ENCODE data around the gene OSBPL6. TPM values are rescaled to one million over a fixed set of nuclear protein-coding genes. Genes with fewer than 3 reads are reported as not detected.

The OSBPL6 gene
- total RNA-seq, 1 experiment from 2014 or later: 43.1 TPM

- intact Hi-C loops (cut with micrococcal nuclease): no loop called here
- Mint-ChIP-seq H3K36me3 (ENCODE audit: insufficient read depth, unreplicated experiment) (peaks cover 13% of the 10 kb centered on the region), H3K4me1 (ENCODE audit: insufficient read depth, unreplicated experiment) (no peaks in the 10 kb centered on the region), H3K4me3 (ENCODE audit: unreplicated experiment) (no peak overlapping the region), H3K9me3 (ENCODE audit: unreplicated experiment) (no peaks in the 10 kb centered on the region), H3K27ac (ENCODE audit: low read depth, unreplicated experiment) (no peak overlapping the region), H3K27me3 (ENCODE audit: insufficient read depth, unreplicated experiment) (no peaks in the 10 kb centered on the region)
- ChIA-PET POLR2A (no interaction called here), CTCF (interaction anchor here (1.0 to 1.5 kb wide), 3 partner anchors 10 to 192 kb away, joined by 4 to 5 read pairs (median 4); no protein-coding TSS in a partner anchor)
- no peak for DNase-seq (ENCODE audit: unreplicated experiment)
- no TSS peak for BruUV-seq (replicated peaks)
- no peak for TF ChIP-seq CTCF (IDR thresholded peaks at IDR 0.05; ENCODE audit: unreplicated experiment)
These were observed 129.8 kb downstream of the OSBPL6 start for GRCh38 chr2:178324077-178324476.

- no peak for TF ChIP-seq CTCF (IDR thresholded peaks at IDR 0.05; ENCODE audit: unreplicated experiment)
- no peaks in the 10 kb centered on the region for H3K27me3 Mint-ChIP-seq (ENCODE audit: insufficient read depth, unreplicated experiment)
- ChIA-PET POLR2A (interaction anchor here (1.3 kb wide), 1 partner anchor 13 kb away, joined by 4 read pairs; no protein-coding TSS in a partner anchor), CTCF (interaction anchor here (0.6 to 1.5 kb wide), 5 partner anchors 8 to 193 kb away, joined by 3 to 4 read pairs (median 4); no protein-coding TSS in a partner anchor)
- H3K4me3 Mint-ChIP-seq (ENCODE audit: unreplicated experiment): no peak overlapping the region
- no peak for DNase-seq (ENCODE audit: unreplicated experiment)
- no peak overlapping the region for H3K27ac Mint-ChIP-seq (ENCODE audit: low read depth, unreplicated experiment)
- peaks cover 13% of the 10 kb centered on the region for H3K36me3 Mint-ChIP-seq (ENCODE audit: insufficient read depth, unreplicated experiment)
- no peaks in the 10 kb centered on the region for H3K9me3 Mint-ChIP-seq (ENCODE audit: unreplicated experiment)
- BruUV-seq (replicated peaks): no TSS peak
- no peaks in the 10 kb centered on the region for H3K4me1 Mint-ChIP-seq (ENCODE audit: insufficient read depth, unreplicated experiment)
- intact Hi-C loops (cut with micrococcal nuclease): no loop called here
These were observed 131.0 kb downstream of the OSBPL6 start for GRCh38 chr2:178325268-178325667.

- no peak for TF ChIP-seq CTCF (IDR thresholded peaks at IDR 0.05; ENCODE audit: unreplicated experiment)
- intact Hi-C loops (cut with micrococcal nuclease): no loop called here
- Mint-ChIP-seq H3K9me3 (ENCODE audit: unreplicated experiment) (no peaks in the 10 kb centered on the region), H3K4me1 (ENCODE audit: insufficient read depth, unreplicated experiment) (peaks cover 9% of the 10 kb centered on the region), H3K27me3 (ENCODE audit: insufficient read depth, unreplicated experiment) (no peaks in the 10 kb centered on the region), H3K36me3 (ENCODE audit: insufficient read depth, unreplicated experiment) (peaks cover 7% of the 10 kb centered on the region), H3K27ac (ENCODE audit: low read depth, unreplicated experiment) (no peak overlapping the region), H3K4me3 (ENCODE audit: unreplicated experiment) (no peak overlapping the region)
- ChIA-PET POLR2A (no interaction called here), CTCF (interaction anchor here (0.6 kb wide), 1 partner anchor 633 kb away, joined by 3 read pairs; no protein-coding TSS in a partner anchor)
- no TSS peak for BruUV-seq (replicated peaks)
- no peak for DNase-seq (ENCODE audit: unreplicated experiment)
These were observed 133.2 kb downstream of the OSBPL6 start for GRCh38 chr2:178327516-178327915.

GRCh38 chr2:178328037-178328436 is 133.7 kb downstream of the OSBPL6 start:
- Mint-ChIP-seq H3K9me3 (ENCODE audit: unreplicated experiment) (no peaks in the 10 kb centered on the region), H3K27me3 (ENCODE audit: insufficient read depth, unreplicated experiment) (no peaks in the 10 kb centered on the region), H3K4me1 (ENCODE audit: insufficient read depth, unreplicated experiment) (peaks cover 9% of the 10 kb centered on the region), H3K36me3 (ENCODE audit: insufficient read depth, unreplicated experiment) (peaks cover 7% of the 10 kb centered on the region), H3K27ac (ENCODE audit: low read depth, unreplicated experiment) (no peak overlapping the region), H3K4me3 (ENCODE audit: unreplicated experiment) (no peak overlapping the region)
- no TSS peak for BruUV-seq (replicated peaks)
- TF ChIP-seq CTCF (IDR thresholded peaks at IDR 0.05; ENCODE audit: unreplicated experiment): no peak
- no peak for DNase-seq (ENCODE audit: unreplicated experiment)
- intact Hi-C loops (cut with micrococcal nuclease): no loop called here
- ChIA-PET POLR2A (interaction anchor here (1.3 kb wide), 1 partner anchor 10 kb away, joined by 3 read pairs; no protein-coding TSS in a partner anchor), CTCF (interaction anchor here (0.7 kb wide), 1 partner anchor 152 kb away, joined by 5 read pairs; no protein-coding TSS in a partner anchor)

Measured in MCF 10A (cell line).